VCaP (cell line): ENCODE measurements around the gene VPS35L.

Experiments
- H3K27ac ChIP-seq: fragments of 450-650 bp; 2 replicates; pipeline ENCODE4 v1.5.1; 2017
- CTCF ChIP-seq: fragments of 450-650 bp; conservative IDR thresholded peaks from 2 replicates; pipeline ENCODE4 v1.5.1; 2017; ENCODE audit warnings: mild to moderate bottlenecking, moderate library complexity

VPS35L gene

GRCh38 chr16:19613834-19614233, 58.3 kb downstream of the VPS35L start:
- no peak for TF ChIP-seq CTCF
- H3K27ac ChIP-seq = no peak overlapping the region

GRCh38 chr16:19616241-19616640, 60.7 kb downstream of the VPS35L start:
- no peak overlapping the region for H3K27ac ChIP-seq
- TF ChIP-seq CTCF = no peak

GRCh38 chr16:19618876-19619275, 63.4 kb downstream of the VPS35L start:
- no peak for TF ChIP-seq CTCF
- no peak overlapping the region for H3K27ac ChIP-seq

- no peak overlapping the region for H3K27ac ChIP-seq
- no peak for TF ChIP-seq CTCF
Measured at GRCh38 chr16:19621445-19621844, 65.9 kb downstream of the VPS35L start.

GRCh38 chr16:19625039-19625438, 69.5 kb downstream of the VPS35L start:
- no peak for TF ChIP-seq CTCF
- H3K27ac ChIP-seq = no peak overlapping the region

GRCh38 chr16:19636436-19637267, 81.1 kb downstream of the VPS35L start:
- no peak overlapping the region for H3K27ac ChIP-seq
- TF ChIP-seq CTCF = no peak

- H3K27ac ChIP-seq = no peak overlapping the region
- no peak for TF ChIP-seq CTCF
Measured at GRCh38 chr16:19639986-19640421, 84.5 kb downstream of the VPS35L start.
